HG02642 (cell line): ENCODE measurements around the gene FBL.
"Not testable (repeated sequence)": the region's sequence is repeated elsewhere in the genome, so short reads cannot be mapped to it uniquely, and the experiment has no call there.

Experiments
- ATAC-seq: cut with Tn5 transposase; IDR thresholded peaks from one replicate; pipeline ENCODE4 v1.9.1; 2021; ENCODE audit warnings: mild to moderate bottlenecking; ENCODE audit not compliant: unreplicated experiment, poor library complexity

FBL gene

GRCh38 chr19:39827216-39827615 lies 19.0 kb downstream of the FBL start:
- ATAC-seq, result no peak

- ATAC-seq, result no peak
These were observed 19.8 kb downstream of the FBL start for GRCh38 chr19:39826311-39826945.

- ATAC-seq, result no peak
These were observed 20.6 kb downstream of the FBL start for GRCh38 chr19:39825531-39826076.

GRCh38 chr19:39825093-39825463 lies 21.1 kb downstream of the FBL start:
- ATAC-seq, result no peak

- ATAC-seq, result peak; percentile 93
These were observed 21.8 kb downstream of the FBL start for GRCh38 chr19:39824143-39825092.

GRCh38 chr19:39823686-39824085 lies 22.5 kb downstream of the FBL start:
- no peak for ATAC-seq

GRCh38 chr19:39820696-39821095 lies 25.5 kb downstream of the FBL start:
- ATAC-seq, result no peak

- ATAC-seq, result no peak
These were observed 26.4 kb downstream of the FBL start for GRCh38 chr19:39819786-39820185.

GRCh38 chr19:39818626-39819097 lies 27.5 kb downstream of the FBL start:
- ATAC-seq, result no peak

GRCh38 chr19:39817888-39818561 lies 28.2 kb downstream of the FBL start:
- no peak for ATAC-seq

- no peak for ATAC-seq
These were observed 29.7 kb downstream of the FBL start for GRCh38 chr19:39816287-39817048.

GRCh38 chr19:39814595-39814994 lies 31.6 kb downstream of the FBL start:
- ATAC-seq, result no peak

GRCh38 chr19:39814111-39814510 lies 32.1 kb downstream of the FBL start:
- not testable (repeated sequence) for ATAC-seq

GRCh38 chr19:39813264-39813993 lies 32.8 kb downstream of the FBL start:
- ATAC-seq, result no peak

GRCh38 chr19:39811064-39811463 lies 35.1 kb downstream of the FBL start:
- ATAC-seq, result no peak

- ATAC-seq, result no peak
These were observed 35.8 kb downstream of the FBL start for GRCh38 chr19:39810424-39810823.

- no peak for ATAC-seq
These were observed 36.8 kb downstream of the FBL start for GRCh38 chr19:39809368-39809767.

GRCh38 chr19:39808688-39809087 lies 37.5 kb downstream of the FBL start:
- ATAC-seq, result not testable (repeated sequence)

GRCh38 chr19:39807846-39808364 lies 38.3 kb downstream of the FBL start:
- ATAC-seq, result no peak
